GM23338 (cell line): Measurements from ENCODE around the gene PAGR1. TPM values are rescaled to one million over a fixed set of nuclear protein-coding genes. Genes with fewer than 3 reads are reported as not detected.

Experiments
- ATAC-seq: fragments of 200-7000 bp; cut with Tn5 transposase; 3 replicates; pipeline ENCODE4 v1.9.1; 2020
- DNase-seq: peaks from one replicate; pipeline ENCODE4 v3.0.0-alpha.2; 2015; ENCODE audit warnings: low spot score
- H2AFZ ChIP-seq: fragments of 200-600 bp; sonication (generic); 2 replicates; pipeline ENCODE4 v1.8.0; 2016; ENCODE audit warnings: antibody characterized with exemption, mild to moderate bottlenecking, moderate library complexity
- H3F3A ChIP-seq: fragments of 200-600 bp; sonication (generic); replicated peaks from 2 replicates; pipeline ENCODE4 v1.8.0; 2017; ENCODE audit warnings: antibody characterized with exemption, mixed run types, low read depth
- H3K27ac ChIP-seq: fragments of 200-600 bp; sonication (generic); 2 replicates; pipeline ENCODE4 v1.6.1; 2016; ENCODE audit warnings: low read depth
- H3K27me3 ChIP-seq: fragments of 200-600 bp; sonication (generic); 2 replicates; pipeline ENCODE4 v1.8.0; 2016; ENCODE audit warnings: mild to moderate bottlenecking, mixed run types, moderate library complexity; ENCODE audit not compliant: insufficient read depth
- H3K36me3 ChIP-seq: fragments of 200-600 bp; sonication (generic); 2 replicates; pipeline ENCODE4 v1.8.0; 2016; ENCODE audit warnings: mild to moderate bottlenecking; ENCODE audit not compliant: insufficient read depth
- H3K4me1 ChIP-seq: fragments of 200-600 bp; sonication (generic); 2 replicates; pipeline ENCODE4 v1.8.0; 2016; ENCODE audit warnings: mild to moderate bottlenecking, moderate library complexity; ENCODE audit not compliant: insufficient read depth
- H3K4me2 ChIP-seq: fragments of 200-600 bp; sonication (generic); 2 replicates; pipeline ENCODE4 v1.7.1; 2017; ENCODE audit warnings: mixed run types
- H3K4me3 ChIP-seq: fragments of 200-600 bp; sonication (generic); 2 replicates; pipeline ENCODE4 v1.6.1; 2016; ENCODE audit warnings: mixed run types
- H3K79me2 ChIP-seq: fragments of 200-600 bp; sonication (generic); replicated peaks from 2 replicates; pipeline ENCODE4 v1.8.0; 2017; ENCODE audit warnings: mild to moderate bottlenecking; ENCODE audit not compliant: insufficient read depth
- H3K9me2 ChIP-seq: fragments of 200-600 bp; sonication (generic); 2 replicates; pipeline ENCODE4 v1.8.0; 2017; ENCODE audit not compliant: insufficient read depth
- H4K20me1 ChIP-seq: fragments of 200-600 bp; sonication (generic); replicated peaks from 2 replicates; pipeline ENCODE4 v1.8.0; 2017; ENCODE audit warnings: mild to moderate bottlenecking; ENCODE audit not compliant: insufficient read depth
- H3K27ac Mint-ChIP-seq: 2 replicates; pipeline ENCODE4 v1.8.0; 2020; ENCODE audit warnings: inconsistent platforms, mild to moderate bottlenecking, moderate library complexity, mixed read lengths
- H3K27me3 Mint-ChIP-seq: 3 replicates; pipeline ENCODE4 v1.8.0; 2022; ENCODE audit warnings: low read depth, mild to moderate bottlenecking, moderate library complexity, mixed read lengths, inconsistent platforms; ENCODE audit not compliant: insufficient read depth, poor library complexity
- H3K36me3 Mint-ChIP-seq: 3 replicates; pipeline ENCODE4 v1.8.0; 2021; ENCODE audit warnings: low read depth, mild to moderate bottlenecking, inconsistent platforms, moderate library complexity, mixed read lengths
- H3K4me1 Mint-ChIP-seq: 3 replicates; pipeline ENCODE4 v1.8.0; 2020; ENCODE audit warnings: mild to moderate bottlenecking, inconsistent platforms, mixed read lengths
- H3K4me3 Mint-ChIP-seq: 3 replicates; pipeline ENCODE4 v1.8.0; 2021; ENCODE audit warnings: moderate library complexity, mild to moderate bottlenecking, inconsistent platforms, mixed read lengths
- H3K9me3 Mint-ChIP-seq: 3 replicates; pipeline ENCODE4 v1.8.0; 2020; ENCODE audit warnings: moderate library complexity, mild to moderate bottlenecking, inconsistent platforms, mixed read lengths
- CREB1 ChIP-seq: fragments of 250-450 bp; sonication (Bioruptor Pico); IDR thresholded peaks from 2 replicates; pipeline ENCODE4 v1.5.0; 2020; ENCODE audit warnings: low read depth, mild to moderate bottlenecking, moderate library complexity
- CTCF ChIP-seq, 2 experiments: fragments of 200-600 bp in 1 of 2; sonication (generic) in 1 of 2; conservative IDR thresholded peaks; 2 replicates each; pipeline versions ENCODE4 v1.5.1 to v1.6.1; 2016 to 2017; ENCODE audit warnings: antibody characterized with exemption in 2 of 2, low read depth in 2 of 2, mild to moderate bottlenecking in 2 of 2, moderate library complexity in 1 of 2
- ETS1 ChIP-seq: IDR thresholded peaks from 2 replicates; pipeline ENCODE4 v1.6.1; 2016; ENCODE audit warnings: antibody characterized with exemption
- EZH2 ChIP-seq: fragments of 200-600 bp; sonication (generic); IDR thresholded peaks from one replicate; pipeline ENCODE4 v1.8.0; 2017; ENCODE audit warnings: antibody characterized with exemption, mild to moderate bottlenecking, low read depth; ENCODE audit not compliant: unreplicated experiment
- EZH2phosphoT487 ChIP-seq: fragments of 200-600 bp; sonication (generic); IDR thresholded peaks from one replicate; pipeline ENCODE4 v1.8.1; 2018; ENCODE audit warnings: antibody characterized with exemption; ENCODE audit not compliant: unreplicated experiment
- JUNB ChIP-seq: IDR thresholded peaks from one replicate; pipeline ENCODE4 v1.6.1; 2016; ENCODE audit warnings: antibody characterized with exemption; ENCODE audit not compliant: unreplicated experiment
- NANOG ChIP-seq: IDR thresholded peaks from 2 replicates; pipeline ENCODE4 v1.6.1; 2016; ENCODE audit warnings: antibody characterized with exemption, borderline replicate concordance
- POLR2AphosphoS5 ChIP-seq: IDR thresholded peaks from 2 replicates; pipeline ENCODE4 v1.6.1; 2016; ENCODE audit warnings: antibody characterized with exemption, low read depth
- STAT1 ChIP-seq: IDR thresholded peaks from one replicate; pipeline ENCODE4 v1.6.1; 2016; ENCODE audit warnings: antibody characterized with exemption; ENCODE audit not compliant: unreplicated experiment
- ZNF114 ChIP-seq: fragments of 250-450 bp; sonication (Bioruptor Pico); IDR thresholded peaks from 2 replicates; pipeline ENCODE4 v1.5.0; 2020; ENCODE audit warnings: mild to moderate bottlenecking, moderate library complexity
- ZNF331 ChIP-seq: fragments of 250-450 bp; sonication (Bioruptor Pico); IDR thresholded peaks from 2 replicates; pipeline ENCODE4 v1.5.0; 2020; ENCODE audit warnings: low read depth, mild to moderate bottlenecking, moderate library complexity
- polyA plus RNA-seq: library from polyadenylated mRNA; unstranded; fragments of >200 nt; fragmentation: Nextera tagmentation; extraction: Ambion mirVana; gene quantifications from 2 replicates; pipeline ENCODE4 v1.2.1, GENCODE V29; 2016
- total RNA-seq: library from RNA; depleted of rRNA; stranded (reverse); fragments of >200 nt; shearing (Covaris generic); gene quantifications from 2 replicates; pipeline ENCODE4 v1.2.3, GENCODE V29; 2014
- TF ChIP-seq, protein P1 (sequence below): fragments of 250-450 bp; sonication (Bioruptor Pico); IDR thresholded peaks from 2 replicates; pipeline ENCODE4 v1.5.0; 2020; ENCODE audit warnings: mild to moderate bottlenecking, moderate library complexity

Gene PAGR1
- total and polyA plus RNA-seq, 2 experiments from 2014 or later: 67.6 to 78.7 TPM

GRCh38 chr16:29863669-29863984 lies 47.7 kb downstream of the PAGR1 start:
- Histone ChIP-seq H2AFZ (peak overlapping the region; percentile 40; the same call in 1 of the 2 replicates), H3K79me2 (peaks cover 13% of the 10 kb centered on the region), H3K27me3 (no peaks in the 10 kb centered on the region), H3K36me3 (peaks cover 4% of the 10 kb centered on the region; the same call in 1 of the 2 replicates), H3K4me2 (peak overlapping the region; percentile 67), H3K27ac (no peak overlapping the region), H4K20me1 (no peaks in the 10 kb centered on the region; the same call in 1 of the 2 replicates), H3F3A (0 out of 2 replicates have a peak, but pooled peaks cover 3% of the 10 kb centered on the region), H3K9me2 (no peaks in the 10 kb centered on the region), H3K4me1 (peaks cover 9% of the 10 kb centered on the region), H3K4me3 (peak overlapping the region; percentile 96)
- H3K9me3 Mint-ChIP-seq: no peaks in the 10 kb centered on the region
- no peak; the same call in 2 of the 3 replicates for ATAC-seq
- peaks cover 20% of the 10 kb centered on the region for H3K27me3 Mint-ChIP-seq
- DNase-seq: no peak
- peaks cover 10% of the 10 kb centered on the region for H3K4me1 Mint-ChIP-seq
- H3K36me3 Mint-ChIP-seq: peaks cover 19% of the 10 kb centered on the region
- H3K4me3 Mint-ChIP-seq: peak overlapping the region; percentile 99
- TF ChIP-seq POLR2AphosphoS5 (0 out of 2 replicates have a peak, but pooled peaks have one; percentile 33), CREB1 (CRISPR knock-in tag) (no peak)
- H3K27ac Mint-ChIP-seq: peak overlapping the region; percentile 100; the same call in 1 of the 2 replicates

DNA sequence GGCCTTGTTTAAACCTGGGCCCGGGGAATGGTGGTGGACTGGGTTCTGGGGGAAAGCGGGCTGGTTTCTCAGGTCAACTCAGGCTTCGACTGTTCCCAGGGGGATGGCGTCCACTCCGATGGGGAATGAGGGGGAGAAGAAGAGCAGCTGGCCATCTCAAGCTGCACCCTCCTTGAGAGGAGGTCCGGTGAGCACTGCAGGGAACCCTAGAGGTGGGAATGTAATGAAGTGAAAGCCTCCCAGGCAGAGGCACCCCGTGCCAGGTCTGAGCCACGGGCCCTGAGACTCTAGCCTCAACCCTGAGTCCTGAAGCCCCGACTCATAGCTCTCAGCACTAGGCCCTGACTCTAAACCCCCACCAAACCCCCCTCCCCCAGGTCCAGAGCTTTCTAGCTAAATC lies 48.3 kb downstream of the PAGR1 start:
- peaks cover 18% of the 10 kb centered on the region for H3K27me3 Mint-ChIP-seq
- no peaks in the 10 kb centered on the region for H3K27me3 ChIP-seq
- H4K20me1 ChIP-seq: no peaks in the 10 kb centered on the region; the same call in 1 of the 2 replicates
- ATAC-seq (no peak), DNase-seq (no peak)
- H3K36me3 Mint-ChIP-seq: peaks cover 14% of the 10 kb centered on the region
- H3K36me3 ChIP-seq: peaks cover 4% of the 10 kb centered on the region; the same call in 1 of the 2 replicates
- H3F3A ChIP-seq: 0 out of 2 replicates have a peak, but pooled peaks cover 3% of the 10 kb centered on the region
- H3K4me3 Mint-ChIP-seq: no peak overlapping the region
- H3K4me2 ChIP-seq: peak overlapping the region; percentile 67; the same call in 1 of the 2 replicates
- H3K79me2 ChIP-seq: peaks cover 13% of the 10 kb centered on the region
- peak overlapping the region; percentile 96; the same call in 1 of the 2 replicates for H3K4me3 ChIP-seq
- H3K4me1 Mint-ChIP-seq: peaks cover 10% of the 10 kb centered on the region
- no peaks in the 10 kb centered on the region for H3K9me3 Mint-ChIP-seq
- H3K9me2 ChIP-seq: no peaks in the 10 kb centered on the region
- peaks cover 9% of the 10 kb centered on the region for H3K4me1 ChIP-seq
- H2AFZ ChIP-seq: no peak overlapping the region; the same call in 1 of the 2 replicates
- H3K27ac ChIP-seq: no peak overlapping the region
- H3K27ac Mint-ChIP-seq: no peak overlapping the region
- no peak for TF ChIP-seq POLR2AphosphoS5
- TF ChIP-seq NANOG: no peak
- no peak for TF ChIP-seq CREB1 (CRISPR knock-in tag)
- TF ChIP-seq EZH2phosphoT487: no peak
- no peak for TF ChIP-seq JUNB
- TF ChIP-seq EZH2: no peak
- TF ChIP-seq, protein P1, sequence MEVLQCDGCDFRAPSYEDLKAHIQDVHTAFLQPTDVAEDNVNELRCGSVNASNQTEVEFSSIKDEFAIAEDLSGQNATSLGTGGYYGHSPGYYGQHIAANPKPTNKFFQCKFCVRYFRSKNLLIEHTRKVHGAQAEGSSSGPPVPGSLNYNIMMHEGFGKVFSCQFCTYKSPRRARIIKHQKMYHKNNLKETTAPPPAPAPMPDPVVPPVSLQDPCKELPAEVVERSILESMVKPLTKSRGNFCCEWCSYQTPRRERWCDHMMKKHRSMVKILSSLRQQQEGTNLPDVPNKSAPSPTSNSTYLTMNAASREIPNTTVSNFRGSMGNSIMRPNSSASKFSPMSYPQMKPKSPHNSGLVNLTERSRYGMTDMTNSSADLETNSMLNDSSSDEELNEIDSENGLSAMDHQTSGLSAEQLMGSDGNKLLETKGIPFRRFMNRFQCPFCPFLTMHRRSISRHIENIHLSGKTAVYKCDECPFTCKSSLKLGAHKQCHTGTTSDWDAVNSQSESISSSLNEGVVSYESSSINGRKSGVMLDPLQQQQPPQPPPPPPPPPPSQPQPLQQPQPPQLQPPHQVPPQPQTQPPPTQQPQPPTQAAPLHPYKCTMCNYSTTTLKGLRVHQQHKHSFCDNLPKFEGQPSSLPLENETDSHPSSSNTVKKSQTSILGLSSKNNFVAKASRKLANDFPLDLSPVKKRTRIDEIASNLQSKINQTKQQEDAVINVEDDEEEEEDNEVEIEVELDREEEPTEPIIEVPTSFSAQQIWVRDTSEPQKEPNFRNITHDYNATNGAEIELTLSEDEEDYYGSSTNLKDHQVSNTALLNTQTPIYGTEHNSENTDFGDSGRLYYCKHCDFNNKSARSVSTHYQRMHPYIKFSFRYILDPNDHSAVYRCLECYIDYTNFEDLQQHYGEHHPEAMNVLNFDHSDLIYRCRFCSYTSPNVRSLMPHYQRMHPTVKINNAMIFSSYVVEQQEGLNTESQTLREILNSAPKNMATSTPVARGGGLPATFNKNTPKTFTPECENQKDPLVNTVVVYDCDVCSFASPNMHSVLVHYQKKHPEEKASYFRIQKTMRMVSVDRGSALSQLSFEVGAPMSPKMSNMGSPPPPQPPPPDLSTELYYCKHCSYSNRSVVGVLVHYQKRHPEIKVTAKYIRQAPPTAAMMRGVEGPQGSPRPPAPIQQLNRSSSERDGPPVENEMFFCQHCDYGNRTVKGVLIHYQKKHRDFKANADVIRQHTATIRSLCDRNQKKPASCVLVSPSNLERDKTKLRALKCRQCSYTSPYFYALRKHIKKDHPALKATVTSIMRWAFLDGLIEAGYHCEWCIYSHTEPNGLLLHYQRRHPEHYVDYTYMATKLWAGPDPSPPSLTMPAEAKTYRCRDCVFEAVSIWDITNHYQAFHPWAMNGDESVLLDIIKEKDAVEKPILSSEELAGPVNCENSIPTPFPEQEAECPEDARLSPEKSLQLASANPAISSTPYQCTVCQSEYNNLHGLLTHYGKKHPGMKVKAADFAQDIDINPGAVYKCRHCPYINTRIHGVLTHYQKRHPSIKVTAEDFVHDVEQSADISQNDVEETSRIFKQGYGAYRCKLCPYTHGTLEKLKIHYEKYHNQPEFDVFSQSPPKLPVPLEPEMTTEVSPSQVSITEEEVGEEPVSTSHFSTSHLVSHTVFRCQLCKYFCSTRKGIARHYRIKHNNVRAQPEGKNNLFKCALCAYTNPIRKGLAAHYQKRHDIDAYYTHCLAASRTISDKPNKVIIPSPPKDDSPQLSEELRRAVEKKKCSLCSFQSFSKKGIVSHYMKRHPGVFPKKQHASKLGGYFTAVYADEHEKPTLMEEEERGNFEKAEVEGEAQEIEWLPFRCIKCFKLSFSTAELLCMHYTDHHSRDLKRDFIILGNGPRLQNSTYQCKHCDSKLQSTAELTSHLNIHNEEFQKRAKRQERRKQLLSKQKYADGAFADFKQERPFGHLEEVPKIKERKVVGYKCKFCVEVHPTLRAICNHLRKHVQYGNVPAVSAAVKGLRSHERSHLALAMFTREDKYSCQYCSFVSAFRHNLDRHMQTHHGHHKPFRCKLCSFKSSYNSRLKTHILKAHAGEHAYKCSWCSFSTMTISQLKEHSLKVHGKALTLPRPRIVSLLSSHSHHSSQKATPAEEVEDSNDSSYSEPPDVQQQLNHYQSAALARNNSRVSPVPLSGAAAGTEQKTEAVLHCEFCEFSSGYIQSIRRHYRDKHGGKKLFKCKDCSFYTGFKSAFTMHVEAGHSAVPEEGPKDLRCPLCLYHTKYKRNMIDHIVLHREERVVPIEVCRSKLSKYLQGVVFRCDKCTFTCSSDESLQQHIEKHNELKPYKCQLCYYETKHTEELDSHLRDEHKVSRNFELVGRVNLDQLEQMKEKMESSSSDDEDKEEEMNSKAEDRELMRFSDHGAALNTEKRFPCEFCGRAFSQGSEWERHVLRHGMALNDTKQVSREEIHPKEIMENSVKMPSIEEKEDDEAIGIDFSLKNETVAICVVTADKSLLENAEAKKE (CRISPR knock-in tag): no peak
- TF ChIP-seq ZNF114 (CRISPR knock-in tag): no peak
- no peak for TF ChIP-seq ZNF331
- no peak for TF ChIP-seq STAT1
- TF ChIP-seq ETS1: no peak
- no peak for TF ChIP-seq CTCF (conservative IDR thresholded peaks at IDR 0.05; ENCODE audit: low read depth in 2 of 2)
